Keratinocyte (primary cell): ENCODE data around the gene TMEM248. TPM values are rescaled to one million over a fixed set of nuclear protein-coding genes. Genes with fewer than 3 reads are reported as not detected.
"Not testable (repeated sequence)": the region's sequence is repeated elsewhere in the genome, so short reads cannot be mapped to it uniquely, and the experiment has no call there.

Experiments
- DNase-seq: peaks from one replicate; pipeline ENCODE4 v3.0.0-alpha.2; 2011; ENCODE audit warnings: low read depth, missing footprints, low spot score
- FAIRE-seq: peaks from 2 replicates; lab custom pipeline; 2011; peaks lifted over from hg19 to GRCh38; lab: Jason Lieb, UNC
- H2AFZ ChIP-seq: 2 replicates; pipeline ENCODE4 v1.6.0; 2012; ENCODE audit warnings: low read length, control low read depth, inconsistent platforms; ENCODE audit not compliant: control insufficient read depth
- H3K27ac ChIP-seq: 2 replicates; pipeline ENCODE4 v1.5.1; 2011; ENCODE audit warnings: low read length; ENCODE audit not compliant: control insufficient read depth, insufficient read depth
- H3K27me3 ChIP-seq: 3 replicates; pipeline ENCODE4 v1.6.0; 2011; ENCODE audit warnings: low read length; ENCODE audit not compliant: control insufficient read depth, insufficient read depth; ENCODE audit errors: extremely low read depth
- H3K36me3 ChIP-seq, 2 experiments: 2 replicates in 1 of 2; 3 replicates in 1 of 2; pipeline ENCODE4 v1.5.1; 2011; ENCODE audit warnings: low read length in 2 of 2, mild to moderate bottlenecking in 1 of 2; ENCODE audit not compliant: control insufficient read depth in 2 of 2, insufficient read depth in 2 of 2; ENCODE audit errors: extremely low read depth in 1 of 2
- H3K4me1 ChIP-seq: 3 replicates; pipeline ENCODE4 v1.5.1; 2011; ENCODE audit warnings: low read length; ENCODE audit not compliant: control insufficient read depth, insufficient read depth; ENCODE audit errors: extremely low read depth
- H3K4me2 ChIP-seq: 3 replicates; pipeline ENCODE4 v1.6.0; 2011; ENCODE audit warnings: low read depth, low read length; ENCODE audit not compliant: control insufficient read depth, insufficient read depth; ENCODE audit errors: extremely low read depth
- H3K4me3 ChIP-seq, 3 experiments: fragments of 200-600 bp in 1 of 3; sonication (generic) in 1 of 3; 2 replicates in 2 of 3; 3 replicates in 1 of 3; pipeline ENCODE4 v1.5.1; 2011 to 2016; ENCODE audit warnings: low read length in 3 of 3, mild to moderate bottlenecking in 3 of 3, control low read depth in 2 of 3, inconsistent platforms in 1 of 3, low read depth in 1 of 3, mixed read lengths in 1 of 3, mixed run types in 1 of 3, moderate library complexity in 1 of 3; ENCODE audit not compliant: control insufficient read depth in 2 of 3, insufficient read depth in 2 of 3; ENCODE audit errors: extremely low read depth in 1 of 3
- H3K79me2 ChIP-seq: 2 replicates; pipeline ENCODE4 v1.6.0; 2012; ENCODE audit warnings: low read length; ENCODE audit not compliant: control insufficient read depth, insufficient read depth
- H3K9ac ChIP-seq: 3 replicates; pipeline ENCODE4 v1.6.0; 2011; ENCODE audit warnings: low read length; ENCODE audit not compliant: control insufficient read depth, insufficient read depth; ENCODE audit errors: extremely low read depth
- H3K9me1 ChIP-seq: 3 replicates; pipeline ENCODE4 v1.6.0; 2011; ENCODE audit warnings: low read length; ENCODE audit not compliant: control insufficient read depth, insufficient read depth; ENCODE audit errors: extremely low read depth
- H3K9me3 ChIP-seq: 2 replicates; pipeline ENCODE4 v1.5.1; 2012; ENCODE audit warnings: low read depth, low read length; ENCODE audit not compliant: control insufficient read depth
- H4K20me1 ChIP-seq: 3 replicates; pipeline ENCODE4 v1.6.0; 2011; ENCODE audit warnings: low read length; ENCODE audit not compliant: control insufficient read depth, insufficient read depth; ENCODE audit errors: extremely low read depth
- CTCF ChIP-seq, 3 experiments: IDR thresholded peaks in 1 of 3; conservative IDR thresholded peaks in 1 of 3; optimal IDR thresholded peaks in 1 of 3; 2 replicates in 2 of 3; 3 replicates in 1 of 3; pipeline versions ENCODE3 to v1.5.1; 2011; ENCODE audit warnings: low read length in 3 of 3, mild to moderate bottlenecking in 3 of 3, moderate library complexity in 2 of 3, control low read depth in 1 of 3, inconsistent platforms in 1 of 3; ENCODE audit not compliant: insufficient read depth in 2 of 3; ENCODE audit errors: extremely low read depth in 1 of 3
- EZH2 ChIP-seq: IDR thresholded peaks from one replicate; pipeline ENCODE4 v1.6.1; 2012; ENCODE audit warnings: inconsistent platforms, mild to moderate bottlenecking, low read length, moderate library complexity
- dilution Hi-C: fragments of 300-500 bp; cut with MboI; formaldehyde crosslinking; loops from one replicate; pipeline ENCODE4 v1.7.0; 2020; ENCODE audit warnings: low sequenced_read_pairs; ENCODE audit not compliant: extremely low pct_ligation_motif_present
- polyA plus RNA-seq, 5 experiments: library from polyadenylated mRNA; depleted of rRNA in 3 of 5; stranded (reverse) in 3 of 5; stranded (forward) in 1 of 5; unstranded in 1 of 5; fragments of >200 nt; gene quantifications; 1 replicate in 1 of 5; 2 replicates in 3 of 5; 3 replicates in 1 of 5; pipeline versions ENCODE4 v1.2.1 to v1.2.3, GENCODE V29; 2011 to 2012; ENCODE audit warnings: missing spikeins in 2 of 5, low read depth in 1 of 5, low replicate concordance in 1 of 5

Gene TMEM248
- polyA plus RNA-seq, 1 donor (not counting 4 experiments of a cell fraction or from before 2014, with no cell fraction given), result 70.2 TPM

DNA sequence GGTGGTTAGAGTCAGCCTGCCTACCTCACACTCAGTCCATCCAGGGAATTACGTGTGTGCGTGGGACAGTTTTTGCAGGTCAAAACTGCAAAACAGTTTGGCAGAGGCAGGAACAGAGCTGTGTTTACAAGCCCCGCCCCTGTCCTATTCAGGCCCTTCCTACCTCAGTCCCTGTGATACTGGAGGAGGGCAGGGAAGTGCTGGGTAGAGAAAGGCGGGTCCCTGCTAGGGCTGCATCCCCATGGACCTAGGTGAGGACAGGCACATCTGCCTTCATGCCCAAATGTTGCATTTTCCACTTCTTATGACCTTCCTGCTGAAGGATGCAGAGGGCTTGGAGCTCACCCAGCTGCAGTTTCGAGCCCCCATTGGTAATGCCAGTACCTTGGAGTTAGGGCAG lies 49.3 kb downstream of the TMEM248 start:
- no peak for TF ChIP-seq CTCF (optimal IDR thresholded peaks at IDR 0.05 in 1 of 3, IDR thresholded peaks at IDR 0.05 in 1 of 3, conservative IDR thresholded peaks at IDR 0.05 in 1 of 3; ENCODE audit: extremely low read depth in 1 of 3, insufficient read depth in 2 of 3, low read length in 3 of 3)
- TF ChIP-seq EZH2, result no peak
- H2AFZ ChIP-seq, result no peak overlapping the region

DNA sequence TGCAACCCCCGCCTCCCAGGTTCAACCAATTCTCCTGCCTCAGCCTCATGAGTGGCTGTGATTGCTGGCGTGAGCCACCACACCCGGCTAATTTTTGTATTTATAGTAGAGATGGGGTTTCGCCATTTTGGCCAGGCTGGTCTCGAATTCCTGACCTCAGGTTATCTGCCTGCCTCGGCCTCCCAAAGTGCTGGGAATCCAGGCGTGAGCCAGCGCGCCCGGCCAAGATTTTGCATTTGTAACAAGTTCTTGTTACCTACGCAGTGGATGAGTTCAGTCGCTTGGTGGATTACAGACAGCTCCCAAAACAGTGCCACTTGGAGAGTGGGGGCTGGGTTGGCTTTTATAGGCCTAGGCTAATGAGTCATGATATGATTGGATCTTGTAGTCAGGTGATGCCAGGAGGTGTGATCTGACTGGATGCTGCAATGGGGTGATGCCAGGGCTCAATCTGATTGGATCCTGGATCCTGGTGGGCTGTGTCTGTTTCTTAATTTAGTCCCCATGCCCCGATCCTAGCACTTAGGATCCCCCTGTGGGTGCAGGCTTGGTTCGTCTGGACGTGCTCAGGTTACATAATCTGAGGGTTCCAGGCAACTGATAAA lies 54.1 kb downstream of the TMEM248 start:
- dilution Hi-C loops, result no loop called here
- Histone ChIP-seq H3K27ac (no peak overlapping the region), H3K9me1 (no peaks in the 10 kb centered on the region), H3K4me3 (no peak overlapping the region), H4K20me1 (no peaks in the 10 kb centered on the region), H3K79me2 (no peaks in the 10 kb centered on the region), H3K9me3 (peaks cover 2% of the 10 kb centered on the region), H3K36me3 (no peaks in the 10 kb centered on the region), H2AFZ (no peak overlapping the region), H3K9ac (no peak overlapping the region), H3K4me1 (no peaks in the 10 kb centered on the region), H3K27me3 (no peaks in the 10 kb centered on the region), H3K4me2 (no peak overlapping the region)
- TF ChIP-seq CTCF (optimal IDR thresholded peaks at IDR 0.05 in 1 of 3, IDR thresholded peaks at IDR 0.05 in 1 of 3, conservative IDR thresholded peaks at IDR 0.05 in 1 of 3; ENCODE audit: extremely low read depth in 1 of 3, insufficient read depth in 2 of 3, low read length in 3 of 3) (no peak), EZH2 (no peak)
- no peak for FAIRE-seq
- DNase-seq, result no peak

More for the DNA sequence above, 49.3 kb downstream of the TMEM248 start:
- Histone ChIP-seq H3K36me3 (no peaks in the 10 kb centered on the region), H3K27ac (no peak overlapping the region), H3K79me2 (no peaks in the 10 kb centered on the region), H3K9me1 (no peaks in the 10 kb centered on the region), H3K4me1 (no peaks in the 10 kb centered on the region), H3K27me3 (no peaks in the 10 kb centered on the region), H3K9me3 (no peaks in the 10 kb centered on the region), H3K4me2 (no peak overlapping the region), H4K20me1 (no peaks in the 10 kb centered on the region), H3K9ac (no peak overlapping the region), H3K4me3 (no peak overlapping the region)
- dilution Hi-C loops, result no loop called here
- no peak for DNase-seq
- no peak for FAIRE-seq

DNA sequence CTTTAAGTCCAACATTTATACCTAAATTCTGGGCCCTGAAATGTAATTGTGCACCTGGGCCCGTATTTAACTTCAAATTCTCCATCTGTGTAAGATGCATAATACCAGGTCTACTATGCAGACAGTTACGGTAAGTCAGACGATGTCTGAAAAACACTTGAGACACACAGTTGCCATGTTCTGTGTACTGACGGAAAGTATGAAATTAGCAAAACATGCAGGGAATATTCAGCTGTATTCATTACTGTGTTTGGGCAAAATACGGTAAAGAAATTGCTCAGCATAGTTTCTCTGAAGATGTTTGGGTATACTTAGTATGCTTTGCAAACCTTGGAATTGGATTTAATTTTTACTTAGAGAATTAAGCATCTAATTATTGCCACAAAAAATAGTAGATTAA lies 57.3 kb downstream of the TMEM248 start:
- FAIRE-seq, result peak; percentile 67
- H3K9me3 ChIP-seq, result not testable (repeated sequence)

GRCh38 chr7:66979013-66979412 lies 58.0 kb downstream of the TMEM248 start:
- H3K4me3 ChIP-seq, H2AFZ ChIP-seq, H3K4me2 ChIP-seq, dilution Hi-C loops, H4K20me1 ChIP-seq, H3K36me3 ChIP-seq, H3K9ac ChIP-seq, FAIRE-seq, H3K9me3 ChIP-seq, H3K27me3 ChIP-seq, H3K4me1 ChIP-seq, H3K79me2 ChIP-seq, H3K9me1 ChIP-seq, H3K27ac ChIP-seq, DNase-seq: not testable (repeated sequence)

More for the DNA sequence above, 57.3 kb downstream of the TMEM248 start:
- H3K79me2 ChIP-seq, H3K9ac ChIP-seq, H3K27me3 ChIP-seq, H2AFZ ChIP-seq, H3K4me1 ChIP-seq, H3K4me2 ChIP-seq, H3K36me3 ChIP-seq, H4K20me1 ChIP-seq, dilution Hi-C loops, H3K27ac ChIP-seq, H3K9me1 ChIP-seq, H3K4me3 ChIP-seq, DNase-seq: not testable (repeated sequence)
